T-helper 1 cell treated with Interleukin-12 subunit alpha and Interleukin-12 subunit beta and Interleukin-4 antibody, amounts not matched to agents 30 μg/mL and 1 μg/mL, for 36 hours (primary cell): ENCODE results near the gene SLIT3.

Experiments
- H3K27ac Mint-ChIP-seq: one replicate; pipeline ENCODE4 v1.8.0; 2021; ENCODE audit warnings: mild to moderate bottlenecking, mixed read lengths
- H3K27me3 Mint-ChIP-seq: one replicate; pipeline ENCODE4 v1.8.0; 2021; ENCODE audit warnings: low read depth, mixed read lengths
- H3K36me3 Mint-ChIP-seq: one replicate; pipeline ENCODE4 v1.8.0; 2021; ENCODE audit warnings: low read depth, mixed read lengths
- H3K4me1 Mint-ChIP-seq: one replicate; pipeline ENCODE4 v1.8.0; 2021; ENCODE audit warnings: low read depth, mixed read lengths
- H3K4me3 Mint-ChIP-seq: one replicate; pipeline ENCODE4 v1.8.0; 2021; ENCODE audit warnings: mild to moderate bottlenecking, moderate library complexity, mixed read lengths
- H3K9me3 Mint-ChIP-seq: one replicate; pipeline ENCODE4 v1.8.0; 2021; ENCODE audit warnings: mixed read lengths

Gene SLIT3

DNA sequence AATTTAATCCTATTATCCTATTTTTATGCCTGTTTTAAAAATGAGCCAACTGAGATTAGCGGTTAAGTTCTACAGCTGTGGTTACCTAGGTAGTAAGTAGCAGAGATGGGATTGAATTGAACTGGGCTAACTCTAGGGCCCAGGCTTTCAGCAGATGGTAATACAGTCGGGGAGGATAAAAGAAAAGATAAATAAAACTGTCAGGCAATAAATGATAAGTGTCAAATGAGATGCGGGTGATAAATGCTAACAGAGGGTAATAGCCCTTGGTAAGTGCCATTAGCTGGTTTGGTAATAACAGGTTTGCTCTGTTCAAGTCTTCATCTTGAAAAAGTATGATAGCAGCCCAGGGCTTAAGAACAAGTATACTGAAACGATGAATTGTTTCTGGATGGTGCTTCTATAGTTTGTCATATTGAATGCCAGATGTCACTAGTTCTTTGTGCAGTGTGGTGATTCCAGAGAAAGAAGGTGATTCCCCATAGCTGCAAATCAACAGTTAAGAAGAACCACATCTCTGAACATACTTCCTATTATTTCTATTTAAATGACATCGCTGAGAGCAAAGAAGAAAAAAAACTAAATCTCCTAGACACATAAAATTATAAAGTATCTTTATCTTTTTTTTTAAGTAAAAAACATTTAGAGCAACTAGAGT lies 360.9 kb downstream of the SLIT3 start:
- H3K4me1 Mint-ChIP-seq = no peaks in the 10 kb centered on the region
- no peak overlapping the region for H3K27ac Mint-ChIP-seq

DNA sequence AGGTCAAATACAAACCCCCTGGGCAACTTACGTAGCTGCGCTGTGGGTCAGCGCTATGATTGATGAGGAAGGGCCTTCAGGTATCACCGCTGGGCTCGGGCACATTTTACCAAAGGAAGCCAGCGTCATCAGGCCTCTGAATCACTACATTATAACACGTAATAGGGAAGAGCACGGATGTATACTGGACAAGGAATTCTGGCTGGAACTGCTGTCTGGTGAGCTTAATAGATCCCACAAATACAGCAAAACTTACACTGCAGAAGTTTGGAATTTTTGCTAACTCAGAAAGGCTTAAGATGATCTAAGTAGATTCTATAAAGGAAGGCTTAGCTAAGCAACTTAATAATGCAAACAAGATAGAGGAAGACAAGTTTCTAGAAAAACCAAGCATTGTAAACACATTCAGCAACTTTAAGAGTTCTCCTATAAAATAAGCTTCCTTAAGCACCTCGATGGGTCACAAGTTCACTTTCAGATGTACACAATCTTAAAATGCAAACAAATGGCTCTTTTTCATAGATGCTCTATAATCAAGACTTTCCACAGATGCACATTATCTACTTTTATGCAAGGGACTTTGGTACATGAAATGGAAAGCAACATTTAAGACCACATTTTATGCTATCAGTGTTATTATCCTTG lies 361.7 kb downstream of the SLIT3 start:
- Mint-ChIP-seq H3K4me3 (no peak overlapping the region), H3K27ac (no peak overlapping the region), H3K27me3 (no peaks in the 10 kb centered on the region), H3K36me3 (no peaks in the 10 kb centered on the region), H3K9me3 (no peaks in the 10 kb centered on the region), H3K4me1 (no peaks in the 10 kb centered on the region)

More for the DNA sequence above, 360.9 kb downstream of the SLIT3 start:
- Mint-ChIP-seq H3K9me3 (no peaks in the 10 kb centered on the region), H3K27me3 (no peaks in the 10 kb centered on the region), H3K36me3 (no peaks in the 10 kb centered on the region), H3K4me3 (no peak overlapping the region)

DNA sequence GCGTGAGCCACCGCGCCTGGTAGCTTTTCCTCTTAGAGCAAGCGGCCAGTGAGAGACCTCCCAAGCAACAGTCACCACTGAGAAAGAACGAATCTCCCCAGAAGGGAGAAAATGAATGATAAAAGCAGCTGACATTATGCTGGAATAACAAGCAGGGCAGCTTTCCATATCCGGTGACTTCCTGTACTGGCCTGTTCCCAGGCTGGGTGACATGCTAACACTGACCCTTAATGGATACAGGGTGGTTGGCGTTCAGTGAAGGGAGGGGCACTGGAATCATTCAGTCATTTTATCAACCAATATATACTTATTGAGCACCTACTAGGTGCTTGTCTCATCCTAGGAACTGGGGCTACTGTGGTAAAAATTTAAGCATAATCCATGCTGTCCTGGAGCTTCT lies 364.4 kb downstream of the SLIT3 start:
- no peaks in the 10 kb centered on the region for H3K9me3 Mint-ChIP-seq

GRCh38 chr5:168935183-168935582 lies 365.8 kb downstream of the SLIT3 start:
- Mint-ChIP-seq H3K9me3 (no peaks in the 10 kb centered on the region), H3K4me3 (no peak overlapping the region), H3K27ac (no peak overlapping the region), H3K4me1 (no peaks in the 10 kb centered on the region), H3K27me3 (no peaks in the 10 kb centered on the region), H3K36me3 (no peaks in the 10 kb centered on the region)

More for the DNA sequence above, 364.4 kb downstream of the SLIT3 start:
- Mint-ChIP-seq H3K4me3 (no peak overlapping the region), H3K27ac (no peak overlapping the region), H3K36me3 (no peaks in the 10 kb centered on the region), H3K27me3 (no peaks in the 10 kb centered on the region), H3K4me1 (no peaks in the 10 kb centered on the region)

DNA sequence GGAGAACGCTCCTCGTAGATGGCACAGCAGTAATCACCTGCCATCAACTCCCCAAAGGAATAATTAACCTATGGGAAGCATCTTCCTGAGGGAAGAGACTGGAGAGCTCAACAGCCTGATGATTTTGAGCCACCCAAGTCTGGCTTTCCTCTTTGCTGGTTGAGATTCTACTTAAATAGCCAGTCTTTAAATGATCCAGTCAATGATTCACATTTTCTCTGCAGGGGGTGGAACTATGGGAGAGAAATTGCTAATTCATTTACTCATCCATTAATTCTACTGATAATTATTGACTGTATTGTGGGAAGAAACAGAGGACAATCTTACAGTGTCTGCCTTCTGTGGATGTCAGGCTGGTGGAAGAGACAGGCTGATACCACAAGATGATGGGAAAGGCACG lies 366.8 kb downstream of the SLIT3 start:
- no peak overlapping the region for H3K27ac Mint-ChIP-seq
- H3K9me3 Mint-ChIP-seq = no peaks in the 10 kb centered on the region
- H3K4me1 Mint-ChIP-seq = no peaks in the 10 kb centered on the region
- H3K36me3 Mint-ChIP-seq = no peaks in the 10 kb centered on the region
- no peaks in the 10 kb centered on the region for H3K27me3 Mint-ChIP-seq
- H3K4me3 Mint-ChIP-seq = no peak overlapping the region

DNA sequence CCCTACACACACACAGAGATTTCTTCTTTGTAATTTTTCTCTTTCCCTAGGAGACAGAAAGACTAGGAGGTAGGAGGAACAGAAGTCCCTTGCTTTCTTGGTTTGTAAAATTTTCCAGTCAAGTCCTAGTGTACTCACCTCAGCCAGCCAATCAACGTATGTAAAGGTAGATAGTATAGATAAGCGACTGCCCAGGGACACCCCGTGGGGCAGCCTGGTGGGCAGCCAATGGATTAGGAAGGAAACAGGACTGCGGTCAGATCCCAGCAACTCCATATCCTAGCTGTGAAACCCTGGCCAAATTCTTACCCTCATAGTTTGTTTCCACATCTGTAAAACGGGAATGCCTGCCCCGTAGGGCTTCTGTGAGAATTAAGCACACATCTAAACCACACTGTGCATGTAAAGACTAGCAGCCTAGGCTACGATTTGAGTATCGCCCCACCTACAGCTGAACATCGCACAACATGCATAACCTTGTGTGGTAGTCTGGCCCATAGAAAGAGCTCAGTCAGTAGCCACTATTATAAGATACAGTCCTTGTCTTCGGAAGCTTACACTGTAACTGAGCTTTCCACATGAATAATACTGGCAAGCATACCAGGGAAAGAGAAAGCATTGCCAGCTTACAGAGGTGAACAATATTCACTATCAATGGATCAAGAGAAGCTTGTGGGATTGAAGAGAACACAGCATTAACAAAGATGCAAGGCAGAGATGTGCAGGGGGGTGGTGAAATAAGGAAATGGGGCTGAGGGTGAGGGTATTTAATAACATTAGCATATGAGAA lies 368.3 kb downstream of the SLIT3 start:
- H3K4me1 Mint-ChIP-seq = no peaks in the 10 kb centered on the region

DNA sequence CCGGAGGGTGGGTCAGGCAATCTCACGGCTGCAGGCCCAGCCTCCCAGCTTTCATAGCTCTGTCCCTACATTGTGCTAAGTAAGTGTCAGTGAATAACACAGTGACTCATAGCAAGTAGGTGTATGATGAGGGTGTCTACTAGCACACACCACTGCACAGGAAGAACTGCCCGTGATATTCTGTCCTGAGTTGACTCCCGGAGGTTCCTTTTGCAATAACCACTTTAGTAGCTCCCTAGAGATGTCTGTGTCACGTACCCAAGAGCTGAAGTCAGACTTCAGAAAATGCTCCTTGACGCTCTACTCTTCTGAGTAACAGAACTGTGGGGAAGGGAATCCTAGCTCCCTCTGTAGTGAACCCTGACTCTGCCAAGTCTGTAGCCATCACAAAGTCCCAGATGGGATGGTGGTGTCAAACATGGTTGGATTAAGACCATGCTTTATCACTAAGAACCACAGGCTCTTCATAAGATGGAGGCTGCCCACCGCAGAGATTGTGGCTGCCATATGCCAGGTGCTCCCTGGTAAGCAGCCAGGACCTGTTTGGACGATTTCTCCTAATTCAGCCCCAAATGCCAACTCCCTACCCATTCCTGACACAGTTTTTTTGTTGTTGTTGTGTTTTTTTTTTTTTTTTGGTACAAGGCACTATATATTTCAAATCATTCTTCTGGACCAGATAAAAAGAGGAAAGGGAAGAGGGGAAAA lies 369.1 kb downstream of the SLIT3 start:
- Mint-ChIP-seq H3K9me3 (no peaks in the 10 kb centered on the region), H3K36me3 (no peaks in the 10 kb centered on the region), H3K27ac (no peak overlapping the region), H3K4me1 (no peaks in the 10 kb centered on the region), H3K4me3 (no peak overlapping the region), H3K27me3 (no peaks in the 10 kb centered on the region)

More for the DNA sequence above, 368.3 kb downstream of the SLIT3 start:
- H3K27ac Mint-ChIP-seq = no peak overlapping the region
- no peaks in the 10 kb centered on the region for H3K36me3 Mint-ChIP-seq
- no peaks in the 10 kb centered on the region for H3K27me3 Mint-ChIP-seq
- H3K4me3 Mint-ChIP-seq = no peak overlapping the region
- no peaks in the 10 kb centered on the region for H3K9me3 Mint-ChIP-seq

GRCh38 chr5:168929656-168930055 lies 371.3 kb downstream of the SLIT3 start:
- H3K27me3 Mint-ChIP-seq = peaks cover 4% of the 10 kb centered on the region
- no peaks in the 10 kb centered on the region for H3K4me1 Mint-ChIP-seq
- no peaks in the 10 kb centered on the region for H3K36me3 Mint-ChIP-seq
- H3K27ac Mint-ChIP-seq = no peak overlapping the region
- H3K4me3 Mint-ChIP-seq = no peak overlapping the region
- H3K9me3 Mint-ChIP-seq = no peaks in the 10 kb centered on the region

DNA sequence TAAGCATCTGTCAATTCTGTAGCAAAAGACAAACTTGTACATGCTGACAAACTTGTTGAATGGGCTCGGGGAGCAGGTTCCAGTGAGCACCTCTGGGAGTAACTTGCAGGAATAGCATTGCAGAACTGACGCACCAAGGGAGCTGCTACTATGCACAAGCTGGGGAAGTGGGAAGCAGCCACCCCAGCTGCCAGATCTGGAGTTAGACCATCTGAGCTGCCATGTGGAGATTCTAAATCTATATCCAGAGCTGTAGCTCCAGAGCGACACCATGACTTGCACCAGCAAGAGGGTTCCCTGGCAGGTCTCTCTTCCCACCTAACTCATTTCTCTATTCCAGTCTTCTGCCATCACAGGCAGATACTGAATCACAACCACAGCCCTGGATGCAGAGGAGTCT lies 375.8 kb downstream of the SLIT3 start:
- Mint-ChIP-seq H3K4me1 (no peaks in the 10 kb centered on the region), H3K9me3 (no peaks in the 10 kb centered on the region), H3K27ac (no peak overlapping the region), H3K4me3 (no peak overlapping the region), H3K27me3 (peaks cover 20% of the 10 kb centered on the region), H3K36me3 (no peaks in the 10 kb centered on the region)

DNA sequence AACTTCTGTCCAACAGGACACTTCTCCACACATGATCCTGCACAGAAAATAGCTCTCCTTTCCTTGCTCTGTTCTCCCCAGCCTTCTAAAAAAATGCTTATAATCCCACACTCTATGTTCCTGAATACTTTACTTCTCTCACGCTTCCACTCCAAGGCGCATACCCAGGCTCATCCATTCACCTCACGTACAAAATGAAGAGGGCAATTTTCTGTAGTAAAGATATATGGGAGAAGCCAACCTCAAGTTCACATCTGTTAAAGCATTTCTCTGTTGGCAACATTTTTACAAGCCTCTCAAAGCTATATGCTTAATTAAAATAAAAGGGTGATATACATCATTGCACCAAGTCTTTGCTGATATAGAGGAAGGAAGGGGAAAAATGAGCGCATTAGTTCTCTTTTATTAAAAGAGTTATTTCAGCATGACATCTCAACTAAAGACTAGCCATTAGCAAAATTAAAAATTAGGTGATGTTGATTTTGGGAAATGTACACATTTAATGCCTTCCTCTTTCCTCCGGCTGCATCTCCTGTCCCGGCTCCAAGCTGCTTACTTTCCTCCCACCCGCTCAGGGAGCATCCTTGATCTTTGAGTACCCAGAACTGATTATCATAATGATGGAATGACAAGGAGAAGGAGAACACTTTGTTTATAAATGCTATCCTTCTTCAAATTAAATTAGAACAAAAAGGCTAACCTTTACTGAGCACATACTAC lies 379.6 kb downstream of the SLIT3 start:
- Mint-ChIP-seq H3K9me3 (no peaks in the 10 kb centered on the region), H3K36me3 (no peaks in the 10 kb centered on the region), H3K27ac (no peak overlapping the region), H3K27me3 (peaks cover 40% of the 10 kb centered on the region), H3K4me3 (no peak overlapping the region), H3K4me1 (no peaks in the 10 kb centered on the region)

DNA sequence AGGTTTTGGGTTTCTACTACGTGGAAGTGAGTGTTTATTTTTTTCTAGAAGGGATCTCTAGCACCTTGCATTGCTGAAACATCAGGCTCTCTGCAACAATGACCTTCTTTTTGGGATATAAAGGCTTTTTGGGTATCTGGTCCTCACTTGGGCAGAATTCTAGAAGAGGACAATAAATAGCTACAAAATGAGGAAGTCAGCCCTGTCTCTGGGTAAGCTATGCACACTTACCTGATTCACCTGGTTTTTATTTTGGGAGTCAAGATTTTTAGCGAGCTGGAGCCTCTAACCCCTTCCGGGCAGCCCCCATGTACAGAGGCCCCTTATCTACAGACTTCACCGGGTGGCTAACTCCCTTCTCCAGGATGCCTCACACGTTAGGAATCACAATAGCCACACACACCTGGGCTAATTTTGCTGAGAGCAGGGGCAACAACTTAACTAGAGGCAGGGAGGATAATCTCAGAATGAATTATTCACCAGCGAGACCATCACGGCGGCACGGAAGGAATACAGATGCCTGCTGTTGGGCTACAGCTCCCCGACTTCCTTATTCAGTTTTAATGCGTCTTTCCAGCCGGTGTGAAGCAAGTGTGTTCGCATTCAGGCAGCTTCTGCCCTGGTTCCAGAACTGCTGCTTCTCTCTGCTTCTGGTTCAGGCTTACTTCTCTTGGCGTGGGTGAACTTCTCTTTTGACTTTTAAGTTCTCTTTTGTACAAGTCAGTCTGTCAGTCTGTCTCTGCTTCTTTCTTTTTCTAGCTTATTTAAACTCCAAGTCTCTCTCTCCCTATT lies 380.7 kb downstream of the SLIT3 start:
- H3K9me3 Mint-ChIP-seq = no peaks in the 10 kb centered on the region
- no peaks in the 10 kb centered on the region for H3K4me1 Mint-ChIP-seq
- H3K27me3 Mint-ChIP-seq = peaks cover 40% of the 10 kb centered on the region
- H3K36me3 Mint-ChIP-seq = no peaks in the 10 kb centered on the region
- no peak overlapping the region for H3K4me3 Mint-ChIP-seq
- H3K27ac Mint-ChIP-seq = no peak overlapping the region

- Mint-ChIP-seq H3K27me3 (peaks cover 40% of the 10 kb centered on the region), H3K27ac (no peak overlapping the region), H3K9me3 (no peaks in the 10 kb centered on the region), H3K4me3 (no peak overlapping the region), H3K36me3 (no peaks in the 10 kb centered on the region), H3K4me1 (no peaks in the 10 kb centered on the region)
Observed at GRCh38 chr5:168917947-168918600, 382.9 kb downstream of the SLIT3 start.

DNA sequence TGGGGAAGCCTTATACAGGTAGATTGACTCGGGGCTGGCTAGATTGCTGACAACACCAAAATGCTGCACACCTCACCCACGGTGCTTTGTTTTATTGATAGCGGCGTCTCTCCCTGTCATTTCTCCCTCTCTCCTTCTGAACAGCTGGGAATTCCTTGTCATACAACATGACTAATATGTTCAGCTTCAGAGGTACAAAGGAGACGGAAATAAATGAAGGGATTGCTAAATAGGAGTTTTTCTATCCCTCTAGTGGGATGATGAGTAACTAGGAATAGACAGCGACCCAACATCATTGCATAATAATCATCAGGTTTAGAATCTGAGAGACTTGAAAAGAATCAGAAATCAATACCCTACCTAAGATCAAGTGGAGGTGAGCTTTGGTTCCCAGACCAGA lies 384.1 kb downstream of the SLIT3 start:
- H3K36me3 Mint-ChIP-seq = no peaks in the 10 kb centered on the region
- H3K27ac Mint-ChIP-seq = no peak overlapping the region
- peaks cover 43% of the 10 kb centered on the region for H3K27me3 Mint-ChIP-seq
- no peaks in the 10 kb centered on the region for H3K9me3 Mint-ChIP-seq
- H3K4me1 Mint-ChIP-seq = no peaks in the 10 kb centered on the region
- H3K4me3 Mint-ChIP-seq = no peak overlapping the region
